GM18907 (cell line): Measurements from ENCODE around the gene OR2A1.
"Not testable (repeated sequence)": the region's sequence is repeated elsewhere in the genome, so short reads cannot be mapped to it uniquely, and the experiment has no call there.

Experiments
- ATAC-seq: cut with Tn5 transposase; IDR thresholded peaks from one replicate; pipeline ENCODE4 v1.9.1; 2021; ENCODE audit warnings: mild to moderate bottlenecking, moderate library complexity; ENCODE audit not compliant: unreplicated experiment

Gene OR2A1

DNA sequence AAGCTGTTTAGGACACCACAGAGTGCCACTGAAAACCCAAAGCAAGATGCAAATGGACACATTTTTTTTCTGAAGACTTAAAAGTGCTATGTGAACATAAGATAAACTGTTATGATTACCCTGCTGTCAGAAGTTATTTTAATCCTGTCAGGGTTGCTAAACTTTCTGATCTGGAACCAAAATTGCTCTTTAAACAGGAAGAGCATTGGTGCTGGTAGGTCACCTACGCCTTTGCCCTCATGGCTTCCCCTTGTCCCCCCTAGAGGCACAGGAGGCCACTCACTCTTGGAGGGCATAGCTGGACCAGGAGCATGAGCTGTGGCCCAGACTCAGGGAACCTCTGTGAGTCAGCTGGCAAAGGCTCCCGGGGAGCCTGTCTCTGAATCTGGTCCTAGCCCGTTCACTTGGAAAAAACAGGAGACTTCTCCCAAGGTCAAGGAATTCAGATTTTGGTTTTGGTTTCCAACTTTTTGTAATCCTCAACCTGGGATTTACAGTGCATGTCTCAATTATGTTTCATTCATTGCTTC is 9.5 kb downstream of the OR2A1 start:
- ATAC-seq: not testable (repeated sequence)

GRCh38 chr7:144323359-144323758 is 11.1 kb downstream of the OR2A1 start:
- ATAC-seq: not testable (repeated sequence)

GRCh38 chr7:144325868-144326267 is 13.6 kb downstream of the OR2A1 start:
- ATAC-seq: not testable (repeated sequence)

DNA sequence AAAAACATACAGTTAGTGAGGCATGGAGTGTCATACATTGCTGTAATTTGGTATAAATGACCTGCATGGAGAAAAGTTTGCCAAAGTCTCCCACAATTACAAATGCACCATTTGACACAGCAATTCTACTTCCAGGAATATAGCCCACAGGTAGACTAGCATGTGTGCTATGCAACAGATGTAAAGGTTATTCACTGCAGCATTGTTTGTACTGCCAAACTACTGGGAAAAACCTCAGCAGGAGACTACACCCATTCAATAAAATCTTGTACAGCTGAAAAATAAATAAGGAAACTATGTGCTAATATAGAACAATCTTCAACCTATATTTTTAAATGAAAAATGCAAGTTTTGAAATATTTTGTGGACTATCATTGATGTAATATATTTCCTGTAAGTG is 17.8 kb downstream of the OR2A1 start:
- not testable (repeated sequence) for ATAC-seq

DNA sequence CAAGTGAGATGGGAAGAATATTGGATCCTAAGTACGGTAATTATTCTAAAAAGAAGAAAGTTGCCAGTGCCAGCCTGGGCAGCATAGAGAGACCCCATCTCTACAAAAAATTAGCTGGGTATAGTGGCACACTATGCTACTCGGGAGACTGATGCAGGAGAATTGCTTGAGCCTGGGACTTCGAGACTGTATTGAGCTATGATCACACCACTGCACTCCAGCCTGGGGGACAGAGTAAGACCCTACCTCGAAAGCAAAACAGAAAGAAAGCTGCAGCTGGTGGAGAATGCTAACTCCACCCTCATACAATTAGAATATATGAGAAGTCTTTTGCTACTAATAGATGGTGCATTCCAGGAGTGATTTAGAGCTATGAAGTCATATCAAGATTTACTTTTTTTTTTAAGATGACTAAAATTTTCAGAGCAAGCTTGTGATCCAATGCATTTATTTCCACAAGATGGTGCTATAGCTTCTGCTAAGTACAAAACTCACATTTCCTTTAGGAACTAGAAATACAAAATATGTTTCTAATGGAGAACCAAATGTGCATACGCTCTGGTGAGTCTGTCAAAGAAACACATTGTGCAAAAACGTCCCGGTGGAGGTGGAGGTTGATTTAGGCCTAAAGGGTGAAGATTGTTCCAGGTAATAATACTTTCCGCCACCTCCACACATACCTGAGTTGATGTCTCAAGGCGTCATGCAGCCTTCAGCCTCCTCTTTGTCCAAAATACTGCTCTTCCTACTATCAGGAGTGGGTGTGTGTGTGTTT is 19.2 kb downstream of the OR2A1 start:
- peak; percentile 60 for ATAC-seq

DNA sequence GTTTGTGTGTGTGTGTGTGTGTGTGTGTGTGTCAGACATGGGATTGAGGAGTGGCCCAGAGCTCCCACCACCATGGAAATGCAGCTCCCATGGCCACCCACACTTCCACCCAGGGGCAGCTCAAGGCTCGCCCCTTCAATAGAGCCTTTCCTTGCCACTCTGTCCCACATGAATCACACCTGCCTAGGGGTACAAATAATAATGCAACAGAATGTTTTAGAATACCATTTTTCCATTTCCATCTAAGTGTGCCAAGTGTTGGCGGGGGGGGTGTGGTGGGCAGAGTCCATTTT is 19.7 kb downstream of the OR2A1 start:
- not testable (repeated sequence) for ATAC-seq

- ATAC-seq: peak; percentile 50
Observed at GRCh38 chr7:144348625-144349024, 36.4 kb downstream of the OR2A1 start.

- not testable (repeated sequence) for ATAC-seq
Observed at GRCh38 chr7:144351667-144352066, 39.4 kb downstream of the OR2A1 start.

DNA sequence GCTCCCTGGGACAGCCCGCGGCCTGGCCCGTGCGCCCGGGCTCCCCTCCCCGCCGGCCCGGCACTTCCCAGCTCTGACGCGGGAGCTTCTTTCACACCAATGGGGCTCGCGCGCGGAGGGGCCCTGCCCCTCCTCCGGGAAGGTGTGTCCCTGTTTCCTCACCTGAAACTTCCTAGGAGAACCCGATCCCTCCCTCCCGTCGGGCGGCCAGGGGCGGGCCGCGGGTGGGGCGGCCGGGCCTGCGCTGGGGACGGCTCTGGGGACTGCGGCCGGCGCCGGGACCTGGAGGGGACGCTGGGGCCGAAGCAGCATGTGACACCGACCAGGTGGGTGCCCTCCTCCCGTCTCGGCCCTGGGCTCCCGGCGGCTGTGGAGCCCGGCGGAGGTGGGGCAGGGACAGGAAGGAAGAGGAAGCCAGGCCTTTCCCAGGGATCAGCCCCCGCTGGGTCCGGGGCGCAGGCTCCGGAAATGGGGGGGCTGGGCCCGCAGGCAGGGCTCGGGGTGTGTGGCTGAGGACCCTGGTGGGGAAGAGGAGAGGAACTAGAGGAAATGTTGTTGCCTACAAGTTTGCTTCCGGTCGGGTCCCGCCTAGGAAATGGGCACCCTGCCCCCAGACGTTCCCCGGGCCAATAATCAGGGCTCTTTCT is 43.1 kb downstream of the OR2A1 start, which contains the start of gene ARHGEF5:
TSS of gene ARHGEF5 (plus strand) at position 227 of the 647 bp plus-strand sequence. CDS start 7,268 bp downstream, outside the sequence.
- ATAC-seq: peak; percentile 83

DNA sequence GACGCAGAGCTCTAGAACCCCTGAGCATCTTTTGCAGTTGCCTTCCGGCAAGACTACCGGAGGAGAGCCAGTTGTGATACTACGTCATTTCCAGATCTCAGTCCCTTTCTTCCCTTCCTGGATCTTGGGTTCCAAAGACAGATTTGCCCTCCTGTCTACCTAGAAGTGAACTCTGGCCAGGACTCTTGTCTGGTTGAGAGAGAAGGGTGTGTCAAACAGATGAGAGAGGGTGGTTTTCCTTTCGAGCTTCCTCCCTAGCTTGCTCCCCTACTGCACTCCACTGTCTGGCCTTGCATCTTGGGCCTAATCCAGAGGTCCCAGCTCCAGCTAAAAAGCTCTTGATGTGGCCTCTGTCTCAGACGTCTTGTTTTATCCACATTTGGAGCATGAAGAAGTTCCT is 44.0 kb downstream of the OR2A1 start:
- ATAC-seq: not testable (repeated sequence)

- not testable (repeated sequence) for ATAC-seq
Observed at GRCh38 chr7:144356860-144357259, 44.6 kb downstream of the OR2A1 start.

- not testable (repeated sequence) for ATAC-seq
Observed at GRCh38 chr7:144362061-144362460, 49.8 kb downstream of the OR2A1 start.

GRCh38 chr7:144365523-144365922 is 53.3 kb downstream of the OR2A1 start:
- ATAC-seq: not testable (repeated sequence)

- ATAC-seq: not testable (repeated sequence)
Observed at GRCh38 chr7:144367250-144367649, 55.0 kb downstream of the OR2A1 start.

GRCh38 chr7:144369221-144369620 is 57.0 kb downstream of the OR2A1 start:
- ATAC-seq: not testable (repeated sequence)
